Body of pancreas (tissue), 4 donors: ENCODE results near the gene USP11.

Source experiments
- POLR2A ChIP-seq, 3 donors: fragments of 450-650 bp; IDR thresholded peaks; one replicate each; pipeline ENCODE4 v1.6.1; 2016; ENCODE audit warnings: antibody characterized with exemption in 3 of 3, mild to moderate bottlenecking in 2 of 3
- TF ChIP-seq, protein P1 (sequence below), 7 experiments: fragments of 450-650 bp in 4 of 7; fragments of 200-600 bp in 3 of 7; sonication (generic) in 3 of 7; IDR thresholded peaks; one replicate each; pipeline ENCODE4 v1.5.1; 2016 to 2019; ENCODE audit warnings: antibody characterized with exemption in 7 of 7

- TF ChIP-seq, protein P1, sequence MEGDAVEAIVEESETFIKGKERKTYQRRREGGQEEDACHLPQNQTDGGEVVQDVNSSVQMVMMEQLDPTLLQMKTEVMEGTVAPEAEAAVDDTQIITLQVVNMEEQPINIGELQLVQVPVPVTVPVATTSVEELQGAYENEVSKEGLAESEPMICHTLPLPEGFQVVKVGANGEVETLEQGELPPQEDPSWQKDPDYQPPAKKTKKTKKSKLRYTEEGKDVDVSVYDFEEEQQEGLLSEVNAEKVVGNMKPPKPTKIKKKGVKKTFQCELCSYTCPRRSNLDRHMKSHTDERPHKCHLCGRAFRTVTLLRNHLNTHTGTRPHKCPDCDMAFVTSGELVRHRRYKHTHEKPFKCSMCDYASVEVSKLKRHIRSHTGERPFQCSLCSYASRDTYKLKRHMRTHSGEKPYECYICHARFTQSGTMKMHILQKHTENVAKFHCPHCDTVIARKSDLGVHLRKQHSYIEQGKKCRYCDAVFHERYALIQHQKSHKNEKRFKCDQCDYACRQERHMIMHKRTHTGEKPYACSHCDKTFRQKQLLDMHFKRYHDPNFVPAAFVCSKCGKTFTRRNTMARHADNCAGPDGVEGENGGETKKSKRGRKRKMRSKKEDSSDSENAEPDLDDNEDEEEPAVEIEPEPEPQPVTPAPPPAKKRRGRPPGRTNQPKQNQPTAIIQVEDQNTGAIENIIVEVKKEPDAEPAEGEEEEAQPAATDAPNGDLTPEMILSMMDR (IDR thresholded peaks at IDR 0.05): no peak
- no peak for TF ChIP-seq POLR2A (IDR thresholded peaks at IDR 0.05)
These were observed 6.4 kb downstream of the USP11 start for GRCh38 chrX:47239199-47239598.
